Measurements from ENCODE around the gene LSM14A. TPM values are rescaled to one million over a fixed set of nuclear protein-coding genes. Genes with fewer than 3 reads are reported as not detected.

The LSM14A gene
- total and polyA plus RNA-seq, 2 of the 13 experiments (the other 11 are each of a cell fraction or from before 2014, with no cell fraction given) = 77.0 to 83.6 TPM

DNA sequence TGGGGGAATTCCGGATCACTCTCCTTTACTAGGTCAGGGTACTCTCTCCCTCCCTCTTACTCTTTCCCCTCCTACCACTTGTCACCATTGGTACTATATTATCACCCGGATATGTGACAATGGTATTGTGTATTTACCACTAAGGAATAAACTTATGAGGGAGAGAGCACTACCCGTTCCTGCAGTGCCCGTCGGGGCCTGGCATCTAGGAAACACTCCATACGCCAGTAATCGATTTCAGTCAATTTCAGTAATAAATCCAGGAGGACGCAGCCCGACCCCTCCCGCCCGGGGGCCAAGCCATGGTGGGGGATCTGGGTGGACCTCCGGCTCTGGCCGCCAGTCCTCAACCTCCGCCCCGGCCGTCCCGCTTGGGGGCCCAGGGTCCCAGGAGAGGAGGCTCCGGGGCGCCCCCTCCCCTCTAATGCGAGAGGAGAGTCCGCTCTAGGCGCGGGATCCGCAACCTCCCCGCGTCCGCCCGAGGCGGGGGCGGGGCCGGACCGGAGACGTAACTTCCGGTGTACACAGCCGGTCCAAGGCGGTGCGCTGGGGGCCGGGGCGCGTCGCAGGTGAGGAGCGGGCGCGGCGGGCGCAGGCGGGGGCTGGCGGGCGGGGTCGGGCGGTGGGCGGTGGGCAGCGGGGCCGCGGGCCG, 81.9 kb downstream of the LSM14A start, which contains the start of gene GARRE1 (continued):
- TF ChIP-seq, protein P1, sequence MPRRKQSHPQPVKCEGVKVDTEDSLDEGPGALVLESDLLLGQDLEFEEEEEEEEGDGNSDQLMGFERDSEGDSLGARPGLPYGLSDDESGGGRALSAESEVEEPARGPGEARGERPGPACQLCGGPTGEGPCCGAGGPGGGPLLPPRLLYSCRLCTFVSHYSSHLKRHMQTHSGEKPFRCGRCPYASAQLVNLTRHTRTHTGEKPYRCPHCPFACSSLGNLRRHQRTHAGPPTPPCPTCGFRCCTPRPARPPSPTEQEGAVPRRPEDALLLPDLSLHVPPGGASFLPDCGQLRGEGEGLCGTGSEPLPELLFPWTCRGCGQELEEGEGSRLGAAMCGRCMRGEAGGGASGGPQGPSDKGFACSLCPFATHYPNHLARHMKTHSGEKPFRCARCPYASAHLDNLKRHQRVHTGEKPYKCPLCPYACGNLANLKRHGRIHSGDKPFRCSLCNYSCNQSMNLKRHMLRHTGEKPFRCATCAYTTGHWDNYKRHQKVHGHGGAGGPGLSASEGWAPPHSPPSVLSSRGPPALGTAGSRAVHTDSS (CRISPR knock-in tag; conservative IDR thresholded peaks at IDR 0.05) = no peak
- no peak for TF ChIP-seq ZNF30 (CRISPR knock-in tag; IDR thresholded peaks at IDR 0.05)
- TF ChIP-seq KDM3A (CRISPR knock-in tag; IDR thresholded peaks at IDR 0.05; ENCODE audit: low read depth) = no peak; the same call in 1 of the 2 replicates
- TF ChIP-seq FOXP1 (IDR thresholded peaks at IDR 0.05) = no peak
- no peak for TF ChIP-seq FOXP1 (CRISPR knock-in tag; IDR thresholded peaks at IDR 0.05)
- TF ChIP-seq SRSF4 (IDR thresholded peaks at IDR 0.05; ENCODE audit: low read depth, low read length, poor library complexity, severe bottlenecking) = no peak
- TF ChIP-seq HNRNPUL1 (IDR thresholded peaks at IDR 0.05; ENCODE audit: low read depth, low read length) = no peak
- TF ChIP-seq MAFF (IDR thresholded peaks at IDR 0.05; ENCODE audit: low read depth, low read length) = no peak
- TF ChIP-seq MAF1 (CRISPR knock-in tag; IDR thresholded peaks at IDR 0.05; ENCODE audit: borderline replicate concordance) = peak; percentile 74; the same call in 1 of the 2 replicates
- TF ChIP-seq JUND (CRISPR knock-in tag; IDR thresholded peaks at IDR 0.05) = no peak
- no peak for TF ChIP-seq SOX13 (IDR thresholded peaks at IDR 0.05)
- TF ChIP-seq SOX13 (CRISPR knock-in tag; conservative IDR thresholded peaks at IDR 0.05 in 1 of 2, IDR thresholded peaks at IDR 0.05 in 1 of 2) = peak in 1 of 2 experiments; percentile 37; a peak in 1 of 4 replicates
- TF ChIP-seq, protein P2, sequence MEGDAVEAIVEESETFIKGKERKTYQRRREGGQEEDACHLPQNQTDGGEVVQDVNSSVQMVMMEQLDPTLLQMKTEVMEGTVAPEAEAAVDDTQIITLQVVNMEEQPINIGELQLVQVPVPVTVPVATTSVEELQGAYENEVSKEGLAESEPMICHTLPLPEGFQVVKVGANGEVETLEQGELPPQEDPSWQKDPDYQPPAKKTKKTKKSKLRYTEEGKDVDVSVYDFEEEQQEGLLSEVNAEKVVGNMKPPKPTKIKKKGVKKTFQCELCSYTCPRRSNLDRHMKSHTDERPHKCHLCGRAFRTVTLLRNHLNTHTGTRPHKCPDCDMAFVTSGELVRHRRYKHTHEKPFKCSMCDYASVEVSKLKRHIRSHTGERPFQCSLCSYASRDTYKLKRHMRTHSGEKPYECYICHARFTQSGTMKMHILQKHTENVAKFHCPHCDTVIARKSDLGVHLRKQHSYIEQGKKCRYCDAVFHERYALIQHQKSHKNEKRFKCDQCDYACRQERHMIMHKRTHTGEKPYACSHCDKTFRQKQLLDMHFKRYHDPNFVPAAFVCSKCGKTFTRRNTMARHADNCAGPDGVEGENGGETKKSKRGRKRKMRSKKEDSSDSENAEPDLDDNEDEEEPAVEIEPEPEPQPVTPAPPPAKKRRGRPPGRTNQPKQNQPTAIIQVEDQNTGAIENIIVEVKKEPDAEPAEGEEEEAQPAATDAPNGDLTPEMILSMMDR (CRISPR knock-in tag; IDR thresholded peaks at IDR 0.05) = peak; percentile 50
- TF ChIP-seq ZFP37 (CRISPR knock-in tag; IDR thresholded peaks at IDR 0.05; ENCODE audit: borderline replicate concordance) = 0 out of 2 replicates have a peak, but pooled peaks have one; percentile 60
- TF ChIP-seq RBM39 (IDR thresholded peaks at IDR 0.05; ENCODE audit: low read depth, low read length, poor library complexity, severe bottlenecking) = peak; percentile 60
- TF ChIP-seq, protein P3, sequence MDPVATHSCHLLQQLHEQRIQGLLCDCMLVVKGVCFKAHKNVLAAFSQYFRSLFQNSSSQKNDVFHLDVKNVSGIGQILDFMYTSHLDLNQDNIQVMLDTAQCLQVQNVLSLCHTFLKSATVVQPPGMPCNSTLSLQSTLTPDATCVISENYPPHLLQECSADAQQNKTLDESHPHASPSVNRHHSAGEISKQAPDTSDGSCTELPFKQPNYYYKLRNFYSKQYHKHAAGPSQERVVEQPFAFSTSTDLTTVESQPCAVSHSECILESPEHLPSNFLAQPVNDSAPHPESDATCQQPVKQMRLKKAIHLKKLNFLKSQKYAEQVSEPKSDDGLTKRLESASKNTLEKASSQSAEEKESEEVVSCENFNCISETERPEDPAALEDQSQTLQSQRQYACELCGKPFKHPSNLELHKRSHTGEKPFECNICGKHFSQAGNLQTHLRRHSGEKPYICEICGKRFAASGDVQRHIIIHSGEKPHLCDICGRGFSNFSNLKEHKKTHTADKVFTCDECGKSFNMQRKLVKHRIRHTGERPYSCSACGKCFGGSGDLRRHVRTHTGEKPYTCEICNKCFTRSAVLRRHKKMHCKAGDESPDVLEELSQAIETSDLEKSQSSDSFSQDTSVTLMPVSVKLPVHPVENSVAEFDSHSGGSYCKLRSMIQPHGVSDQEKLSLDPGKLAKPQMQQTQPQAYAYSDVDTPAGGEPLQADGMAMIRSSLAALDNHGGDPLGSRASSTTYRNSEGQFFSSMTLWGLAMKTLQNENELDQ (CRISPR knock-in tag; IDR thresholded peaks at IDR 0.05; ENCODE audit: borderline replicate concordance) = no peak
- TF ChIP-seq, protein P4, sequence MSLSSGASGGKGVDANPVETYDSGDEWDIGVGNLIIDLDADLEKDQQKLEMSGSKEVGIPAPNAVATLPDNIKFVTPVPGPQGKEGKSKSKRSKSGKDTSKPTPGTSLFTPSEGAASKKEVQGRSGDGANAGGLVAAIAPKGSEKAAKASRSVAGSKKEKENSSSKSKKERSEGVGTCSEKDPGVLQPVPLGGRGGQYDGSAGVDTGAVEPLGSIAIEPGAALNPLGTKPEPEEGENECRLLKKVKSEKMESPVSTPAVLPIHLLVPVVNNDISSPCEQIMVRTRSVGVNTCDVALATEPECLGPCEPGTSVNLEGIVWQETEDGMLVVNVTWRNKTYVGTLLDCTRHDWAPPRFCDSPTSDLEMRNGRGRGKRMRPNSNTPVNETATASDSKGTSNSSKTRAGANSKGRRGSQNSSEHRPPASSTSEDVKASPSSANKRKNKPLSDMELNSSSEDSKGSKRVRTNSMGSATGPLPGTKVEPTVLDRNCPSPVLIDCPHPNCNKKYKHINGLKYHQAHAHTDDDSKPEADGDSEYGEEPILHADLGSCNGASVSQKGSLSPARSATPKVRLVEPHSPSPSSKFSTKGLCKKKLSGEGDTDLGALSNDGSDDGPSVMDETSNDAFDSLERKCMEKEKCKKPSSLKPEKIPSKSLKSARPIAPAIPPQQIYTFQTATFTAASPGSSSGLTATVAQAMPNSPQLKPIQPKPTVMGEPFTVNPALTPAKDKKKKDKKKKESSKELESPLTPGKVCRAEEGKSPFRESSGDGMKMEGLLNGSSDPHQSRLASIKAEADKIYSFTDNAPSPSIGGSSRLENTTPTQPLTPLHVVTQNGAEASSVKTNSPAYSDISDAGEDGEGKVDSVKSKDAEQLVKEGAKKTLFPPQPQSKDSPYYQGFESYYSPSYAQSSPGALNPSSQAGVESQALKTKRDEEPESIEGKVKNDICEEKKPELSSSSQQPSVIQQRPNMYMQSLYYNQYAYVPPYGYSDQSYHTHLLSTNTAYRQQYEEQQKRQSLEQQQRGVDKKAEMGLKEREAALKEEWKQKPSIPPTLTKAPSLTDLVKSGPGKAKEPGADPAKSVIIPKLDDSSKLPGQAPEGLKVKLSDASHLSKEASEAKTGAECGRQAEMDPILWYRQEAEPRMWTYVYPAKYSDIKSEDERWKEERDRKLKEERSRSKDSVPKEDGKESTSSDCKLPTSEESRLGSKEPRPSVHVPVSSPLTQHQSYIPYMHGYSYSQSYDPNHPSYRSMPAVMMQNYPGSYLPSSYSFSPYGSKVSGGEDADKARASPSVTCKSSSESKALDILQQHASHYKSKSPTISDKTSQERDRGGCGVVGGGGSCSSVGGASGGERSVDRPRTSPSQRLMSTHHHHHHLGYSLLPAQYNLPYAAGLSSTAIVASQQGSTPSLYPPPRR (CRISPR knock-in tag; IDR thresholded peaks at IDR 0.05; ENCODE audit: borderline replicate concordance) = no peak
- TF ChIP-seq ZNF746 (CRISPR knock-in tag; IDR thresholded peaks at IDR 0.05) = no peak
- peak; percentile 33; the same call in 1 of the 2 replicates for TF ChIP-seq SIN3A (IDR thresholded peaks at IDR 0.05; ENCODE audit: borderline replicate concordance, low read depth, low read length)
